K562 (cell line): ENCODE data around the gene GLTP. TPM values are rescaled to one million over a fixed set of nuclear protein-coding genes. Genes with fewer than 3 reads are reported as not detected.

ENCODE experiments used
- ADNP ChIP-seq: fragments of 200-800 bp; sonication (Bioruptor generic); IDR thresholded peaks from 2 replicates; pipeline ENCODE4 v1.6.1; 2016; ENCODE audit warnings: missing genetic modification characterization, missing compliant biosample characterization
- ARID1B ChIP-seq: fragments of 450-650 bp; IDR thresholded peaks from 2 replicates; pipeline ENCODE4 v1.6.1; 2016; ENCODE audit warnings: antibody characterized with exemption, mild to moderate bottlenecking, inconsistent platforms
- ARID3B ChIP-seq: fragments of 250-450 bp; sonication (Bioruptor Pico); IDR thresholded peaks from 2 replicates; pipeline ENCODE4 v1.4.0; 2020; ENCODE audit warnings: borderline replicate concordance
- BACH1 ChIP-seq: fragments of 200-800 bp; sonication (Bioruptor generic); IDR thresholded peaks from 2 replicates; pipeline ENCODE4 v1.6.1; 2016; ENCODE audit warnings: missing genetic modification characterization, missing compliant biosample characterization
- CREBBP ChIP-seq: IDR thresholded peaks from one replicate; pipeline ENCODE4 v1.6.1; 2012; ENCODE audit warnings: low read depth, mild to moderate bottlenecking, control low read depth, inconsistent platforms, low read length
- E2F8 ChIP-seq: fragments of 450-650 bp; IDR thresholded peaks from 2 replicates; pipeline ENCODE4 v1.7.1; 2018; ENCODE audit warnings: mild to moderate bottlenecking, low read depth; ENCODE audit not compliant: partially characterized antibody
- EWSR1 ChIP-seq: fragments of 450-650 bp; IDR thresholded peaks from 2 replicates; pipeline ENCODE4 v1.6.1; 2018; ENCODE audit warnings: borderline replicate concordance, mild to moderate bottlenecking, low read depth, moderate library complexity; ENCODE audit not compliant: partially characterized antibody
- FIP1L1 ChIP-seq: fragments of 200-400 bp; formaldehyde crosslinking; IDR thresholded peaks from 2 replicates; pipeline ENCODE4 v1.6.1; 2018; ENCODE audit warnings: mild to moderate bottlenecking, low read depth, low read length; ENCODE audit not compliant: poor library complexity, severe bottlenecking
- IFI16 ChIP-seq: fragments of 250-450 bp; sonication (Bioruptor Pico); IDR thresholded peaks from 2 replicates; pipeline ENCODE4 v2.1.2; 2022; ENCODE audit warnings: mild to moderate bottlenecking, inconsistent platforms
- IRF2 ChIP-seq: sonication (generic); formaldehyde crosslinking; IDR thresholded peaks from 2 replicates; pipeline ENCODE4 v1.8.1; 2022; ENCODE audit warnings: mild to moderate bottlenecking, missing genetic modification reagents
- LCOR ChIP-seq: sonication (generic); formaldehyde crosslinking; IDR thresholded peaks from 2 replicates; pipeline ENCODE4 v1.8.0; 2022; ENCODE audit warnings: mild to moderate bottlenecking, missing genetic modification reagents
- MCM3 ChIP-seq: fragments of 450-650 bp; IDR thresholded peaks from 2 replicates; pipeline ENCODE4 v1.6.1; 2016
- MED1 ChIP-seq: sonication (generic); formaldehyde crosslinking; IDR thresholded peaks from 2 replicates; pipeline ENCODE4 v1.8.1; 2023; ENCODE audit warnings: missing genetic modification reagents, borderline replicate concordance
- NCOA2 ChIP-seq, 2 experiments: fragments of 450-650 bp; IDR thresholded peaks; 2 replicates each; pipeline ENCODE4 v1.6.1; 2018; ENCODE audit warnings: mild to moderate bottlenecking in 2 of 2, moderate library complexity in 1 of 2; ENCODE audit not compliant: partially characterized antibody in 2 of 2
- POLR3G ChIP-seq: IDR thresholded peaks from 2 replicates; pipeline ENCODE4 v1.6.1; 2011; ENCODE audit not compliant: insufficient read length, insufficient replicate concordance; ENCODE audit errors: extremely low read depth
- PRPF4 ChIP-seq: fragments of 200-400 bp; formaldehyde crosslinking; IDR thresholded peaks from one replicate; pipeline ENCODE4 v1.6.1; 2017; ENCODE audit warnings: low read length, low read depth, mild to moderate bottlenecking; ENCODE audit not compliant: insufficient read depth, poor library complexity, severe bottlenecking
- RBFOX2 ChIP-seq: fragments of 200-400 bp; formaldehyde crosslinking; IDR thresholded peaks from 2 replicates; pipeline ENCODE4 v1.6.1; 2017; ENCODE audit warnings: low read depth, mild to moderate bottlenecking, low read length, moderate library complexity
- RUNX1 ChIP-seq: sonication (generic); IDR thresholded peaks from 2 replicates; pipeline ENCODE4 v1.6.1; 2016; ENCODE audit warnings: antibody characterized with exemption, low read depth
- SMAD3 ChIP-seq: fragments of 450-650 bp; formaldehyde crosslinking; conservative IDR thresholded peaks from 2 replicates; pipeline ENCODE4 v1.4.0; 2020; ENCODE audit warnings: mild to moderate bottlenecking
- SRF ChIP-seq, 2 experiments: fragments of 250-450, 450-650 bp in 1 of 2; sonication (Bioruptor Pico) in 1 of 2; sonication (generic) in 1 of 2; formaldehyde crosslinking; IDR thresholded peaks; 2 replicates each; pipeline versions ENCODE4 v1.5.0 to v1.5.1; 2020 to 2022; ENCODE audit warnings: mild to moderate bottlenecking in 1 of 2, missing genetic modification reagents in 1 of 2
- TARDBP ChIP-seq: fragments of 450-650 bp; IDR thresholded peaks from 2 replicates; pipeline ENCODE4 v1.6.1; 2016
- XRCC4 ChIP-seq: IDR thresholded peaks from one replicate; pipeline ENCODE4 v1.6.1; 2011; ENCODE audit not compliant: insufficient read depth, insufficient read length; ENCODE audit errors: extremely low read depth
- ZNF280A ChIP-seq: fragments of 450-650 bp; IDR thresholded peaks from 2 replicates; pipeline ENCODE4 v1.6.1; 2018; ENCODE audit warnings: mild to moderate bottlenecking, low read depth; ENCODE audit not compliant: partially characterized antibody
- polyA plus RNA-seq, 8 experiments: library from polyadenylated mRNA; depleted of rRNA in 4 of 8; stranded (reverse) in 5 of 8; unstranded in 3 of 8; fragments of >200 nt; fragmentation: Nextera tagmentation in 2 of 8; fragmentation: Illumina TruSeq in 1 of 8; extraction: Ambion mirVana in 2 of 8; extraction: Trizol in 1 of 8; gene quantifications; 2 replicates each; pipeline versions ENCODE4 v1.2.1 to v1.2.3, GENCODE V29; 2011 to 2014; ENCODE audit warnings: inconsistent platforms in 1 of 8, missing spikeins in 1 of 8
- total RNA-seq, 7 experiments: library from RNA; depleted of rRNA in 6 of 7; stranded (reverse); fragments of >200 nt in 6 of 7; fragmentation: Illumina TruSeq in 2 of 7; extraction: Trizol in 2 of 7; gene quantifications; 2 replicates each; pipeline versions ENCODE4 v1.2.1 to v1.2.3, GENCODE V29; 2011 to 2021; ENCODE audit warnings: low replicate concordance in 1 of 7

GLTP gene
- total and polyA plus RNA-seq, 9 of the 15 experiments (the other 6 are each of a cell fraction or from before 2014, with no cell fraction given), result 4.4 to 8.3 (median 6.1) TPM

- no peak for TF ChIP-seq NCOA2 (IDR thresholded peaks at IDR 0.05; ENCODE audit: partially characterized antibody in 2 of 2)
- TF ChIP-seq FIP1L1, result no peak
- TF ChIP-seq MCM3, result no peak
- no peak for TF ChIP-seq BACH1 (tag)
- no peak for TF ChIP-seq ARID3B (CRISPR knock-in tag)
- no peak for TF ChIP-seq RUNX1
- no peak for TF ChIP-seq PRPF4
- peak; percentile 48; the same call in 1 of the 2 replicates for TF ChIP-seq RBFOX2
- no peak for TF ChIP-seq ZNF280A
- no peak for TF ChIP-seq ADNP
- TF ChIP-seq SRF (CRISPR knock-in tag; IDR thresholded peaks at IDR 0.05), result no peak
- no peak for TF ChIP-seq POLR3G
- TF ChIP-seq IRF2 (CRISPR knock-in tag), result no peak
- no peak for TF ChIP-seq XRCC4
- TF ChIP-seq IFI16 (CRISPR knock-in tag), result no peak
- TF ChIP-seq SMAD3 (CRISPR knock-in tag), result no peak
- TF ChIP-seq LCOR, result no peak
- no peak for TF ChIP-seq CREBBP
- TF ChIP-seq MED1 (CRISPR knock-in tag), result no peak
- TF ChIP-seq EWSR1, result no peak
- no peak for TF ChIP-seq E2F8
- TF ChIP-seq TARDBP, result no peak
- TF ChIP-seq ARID1B, result no peak
Observed at GRCh38 chr12:109880043-109880931, at the start of gene GLTP (continued).
